ENCODE measurements around the gene MMP24. TPM values are rescaled to one million over a fixed set of nuclear protein-coding genes. Genes with fewer than 3 reads are reported as not detected.
A peak's percentile ranks its signal among the peaks of the same experiment; 100 is the strongest.

Gene MMP24
- total RNA-seq, 1 experiment from 2014 or later: 8.2 TPM

GRCh38 chr20:35284992-35285805 is 58.7 kb downstream of the MMP24 start:
- H3K4me1 Mint-ChIP-seq (ENCODE audit: low read depth, unreplicated experiment): peaks cover 21% of the 10 kb centered on the region
- H3K27ac Mint-ChIP-seq (ENCODE audit: unreplicated experiment): peak overlapping the region; percentile 77
- CTCF ChIA-PET: interaction anchor here (0.6 to 2.1 kb wide), 8 partner anchors 10 to 44 kb away, joined by 3 to 25 read pairs (median 5); no protein-coding TSS in a partner anchor
- no peaks in the 10 kb centered on the region for H3K27me3 Mint-ChIP-seq (ENCODE audit: unreplicated experiment)
- no peaks in the 10 kb centered on the region for H3K9me3 Mint-ChIP-seq (ENCODE audit: low read depth, unreplicated experiment)
- DNase-seq: no peak
- H3K36me3 Mint-ChIP-seq (ENCODE audit: insufficient read depth, unreplicated experiment): peaks cover 61% of the 10 kb centered on the region
- BruUV-seq (replicated peaks): TSS peak; percentile 61
- H3K4me3 Mint-ChIP-seq (ENCODE audit: low read depth, unreplicated experiment): peak overlapping the region; percentile 83
- TF ChIP-seq CTCF (IDR thresholded peaks at IDR 0.05; ENCODE audit: unreplicated experiment): no peak
- intact Hi-C loops (cut with micrococcal nuclease; ENCODE audit: unreplicated experiment): loop anchor here (1.0 kb wide), 1 partner anchor 19 kb away; no protein-coding TSS in a partner anchor

DNA sequence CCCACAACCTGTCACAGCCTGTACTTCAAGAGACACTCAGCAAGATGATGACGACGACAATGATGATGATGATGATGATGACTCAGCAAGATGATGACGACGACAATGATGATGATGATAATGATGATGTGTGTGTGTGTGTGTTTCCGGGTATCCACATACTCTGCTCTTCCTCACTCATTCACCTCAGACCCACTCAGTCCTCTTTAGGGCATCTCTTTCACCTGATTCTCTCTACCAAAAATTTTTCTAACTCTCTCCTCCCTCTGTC is 59.3 kb downstream of the MMP24 start:
- no peak for DNase-seq
- CTCF ChIA-PET: interaction anchor here (1.5 kb wide), 1 partner anchor 11 kb away, joined by 4 read pairs; no protein-coding TSS in a partner anchor
- H3K4me3 Mint-ChIP-seq (ENCODE audit: low read depth, unreplicated experiment): peak overlapping the region; percentile 83
- intact Hi-C loops (cut with micrococcal nuclease; ENCODE audit: unreplicated experiment): no loop called here
- H3K27ac Mint-ChIP-seq (ENCODE audit: unreplicated experiment): peak overlapping the region; percentile 77
- no TSS peak for BruUV-seq (replicated peaks)
- no peak for TF ChIP-seq CTCF (IDR thresholded peaks at IDR 0.05; ENCODE audit: unreplicated experiment)
- peaks cover 56% of the 10 kb centered on the region for H3K36me3 Mint-ChIP-seq (ENCODE audit: insufficient read depth, unreplicated experiment)
- peaks cover 20% of the 10 kb centered on the region for H3K4me1 Mint-ChIP-seq (ENCODE audit: low read depth, unreplicated experiment)
- no peaks in the 10 kb centered on the region for H3K9me3 Mint-ChIP-seq (ENCODE audit: low read depth, unreplicated experiment)
- no peaks in the 10 kb centered on the region for H3K27me3 Mint-ChIP-seq (ENCODE audit: unreplicated experiment)

GRCh38 chr20:35286077-35286898 is 59.8 kb downstream of the MMP24 start:
- Mint-ChIP-seq H3K4me3 (ENCODE audit: low read depth, unreplicated experiment) (peak overlapping the region; percentile 83), H3K36me3 (ENCODE audit: insufficient read depth, unreplicated experiment) (peaks cover 54% of the 10 kb centered on the region), H3K27ac (ENCODE audit: unreplicated experiment) (peak overlapping the region; percentile 77), H3K27me3 (ENCODE audit: unreplicated experiment) (no peaks in the 10 kb centered on the region), H3K9me3 (ENCODE audit: low read depth, unreplicated experiment) (no peaks in the 10 kb centered on the region), H3K4me1 (ENCODE audit: low read depth, unreplicated experiment) (peaks cover 20% of the 10 kb centered on the region)
- DNase-seq: no peak
- intact Hi-C loops (cut with micrococcal nuclease; ENCODE audit: unreplicated experiment): no loop called here
- TF ChIP-seq CTCF (IDR thresholded peaks at IDR 0.05; ENCODE audit: unreplicated experiment): no peak
- CTCF ChIA-PET: interaction anchor here (1.5 kb wide), 1 partner anchor 10 kb away, joined by 4 read pairs; no protein-coding TSS in a partner anchor
- no TSS peak for BruUV-seq (replicated peaks)

- no TSS peak for BruUV-seq (replicated peaks)
- no peak overlapping the region for H3K4me3 Mint-ChIP-seq (ENCODE audit: low read depth, unreplicated experiment)
- H3K27ac Mint-ChIP-seq (ENCODE audit: unreplicated experiment): no peak overlapping the region
- no peak for TF ChIP-seq CTCF (IDR thresholded peaks at IDR 0.05; ENCODE audit: unreplicated experiment)
- no peaks in the 10 kb centered on the region for H3K9me3 Mint-ChIP-seq (ENCODE audit: low read depth, unreplicated experiment)
- DNase-seq: no peak
- no peaks in the 10 kb centered on the region for H3K27me3 Mint-ChIP-seq (ENCODE audit: unreplicated experiment)
- H3K4me1 Mint-ChIP-seq (ENCODE audit: low read depth, unreplicated experiment): peaks cover 20% of the 10 kb centered on the region
- intact Hi-C loops (cut with micrococcal nuclease; ENCODE audit: unreplicated experiment): no loop called here
- H3K36me3 Mint-ChIP-seq (ENCODE audit: insufficient read depth, unreplicated experiment): peaks cover 47% of the 10 kb centered on the region
- CTCF ChIA-PET: interaction anchor here (1.5 kb wide), 1 partner anchor 10 kb away, joined by 4 read pairs; no protein-coding TSS in a partner anchor
Observed at GRCh38 chr20:35286899-35287508, 60.5 kb downstream of the MMP24 start.

All from Calu3 (cell line).